ENCODE measurements around the gene IGSF23. TPM values are rescaled to one million over a fixed set of nuclear protein-coding genes. Genes with fewer than 3 reads are reported as not detected.
"Not testable (repeated sequence)": the region's sequence is repeated elsewhere in the genome, so short reads cannot be mapped to it uniquely, and the experiment has no call there.

The IGSF23 gene
- total and polyA plus RNA-seq, 4 donors, result 0.47 to 11.4 (median 3.3) TPM

- no peaks in the 10 kb centered on the region for H3K9me3 ChIP-seq (ENCODE audit: control insufficient read depth in 4 of 4, low read length in 3 of 4)
- TF ChIP-seq RXRA (IDR thresholded peaks at IDR 0.05) (no peak), MAX (IDR thresholded peaks at IDR 0.05) (no peak), CTCF (IDR thresholded peaks at IDR 0.05; ENCODE audit: low read depth, low read length, missing input control) (no peak), FOXA2 (IDR thresholded peaks at IDR 0.05) (no peak), SP1 (IDR thresholded peaks at IDR 0.05) (no peak), JUND (IDR thresholded peaks at IDR 0.05) (no peak)
- H3K36me3 ChIP-seq (ENCODE audit: control insufficient read depth in 4 of 4, insufficient read depth in 3 of 4, low read depth in 1 of 4, low read length in 3 of 4), result no peaks in the 10 kb centered on the region
- no peak overlapping the region for H3K27ac ChIP-seq (ENCODE audit: low read depth in 1 of 2, low read length in 2 of 2)
- H3K4me1 ChIP-seq (ENCODE audit: control insufficient read depth in 4 of 4, insufficient read depth in 4 of 4, low read length in 3 of 4), result peaks cover 0 to 3% (median 0%) of the 10 kb centered on the region in 4 donors
- 79% methylated on average over 9 of the region's 9 CpGs for WGBS
- no peak overlapping the region for H3K4me3 ChIP-seq (ENCODE audit: low read depth in 1 of 3, low read length in 3 of 3)
- H3K27me3 ChIP-seq (ENCODE audit: control insufficient read depth in 4 of 4, insufficient read depth in 4 of 4, low read length in 3 of 4), result no peaks in the 10 kb centered on the region
- no peak overlapping the region for H3K9ac ChIP-seq (ENCODE audit: low read depth in 1 of 2, low read length in 2 of 2)
- DNase-seq (ENCODE audit: low spot score), result no peak
Measured at GRCh38 chr19:44590245-44591059, 22.9 kb upstream of the IGSF23 start.

- DNase-seq (ENCODE audit: low spot score); H3K4me3 ChIP-seq (ENCODE audit: low read depth in 1 of 3, low read length in 3 of 3): not testable (repeated sequence)
- WGBS, result 93% methylated on average over 9 of the region's 9 CpGs
Measured at GRCh38 chr19:44591340-44591993, 21.9 kb upstream of the IGSF23 start.

GRCh38 chr19:44592451-44592890 is 20.9 kb upstream of the IGSF23 start:
- Histone ChIP-seq H3K27me3 (ENCODE audit: control insufficient read depth in 4 of 4, insufficient read depth in 4 of 4, low read length in 3 of 4) (no peaks in the 10 kb centered on the region), H3K4me1 (ENCODE audit: control insufficient read depth in 4 of 4, insufficient read depth in 4 of 4, low read length in 3 of 4) (peaks cover 0 to 13% (median 5%) of the 10 kb centered on the region in 4 donors), H3K9me3 (ENCODE audit: control insufficient read depth in 4 of 4, low read length in 3 of 4) (no peaks in the 10 kb centered on the region), H3K36me3 (ENCODE audit: control insufficient read depth in 4 of 4, insufficient read depth in 3 of 4, low read depth in 1 of 4, low read length in 3 of 4) (no peaks in the 10 kb centered on the region), H3K4me3 (ENCODE audit: low read depth in 1 of 3, low read length in 3 of 3) (no peak overlapping the region), H3K27ac (ENCODE audit: low read depth in 1 of 2, low read length in 2 of 2) (no peak overlapping the region), H3K9ac (ENCODE audit: low read depth in 1 of 2, low read length in 2 of 2) (no peak overlapping the region)
- TF ChIP-seq TAF1 (conservative IDR thresholded peaks at IDR 0.05), result no peak
- TF ChIP-seq NR2F2 (IDR thresholded peaks at IDR 0.05), result no peak
- TF ChIP-seq EGR1 (IDR thresholded peaks at IDR 0.05; ENCODE audit: low read depth in 2 of 2), result no peak
- no peak for TF ChIP-seq GABPA (IDR thresholded peaks at IDR 0.05 in 1 of 2, conservative IDR thresholded peaks at IDR 0.05 in 1 of 2)
- no peak for TF ChIP-seq ATF3 (IDR thresholded peaks at IDR 0.05)
- TF ChIP-seq FOXA1 (IDR thresholded peaks at IDR 0.05), result no peak
- TF ChIP-seq REST (IDR thresholded peaks at IDR 0.05), result no peak
- no peak for TF ChIP-seq MAX (IDR thresholded peaks at IDR 0.05)
- no peak for TF ChIP-seq JUND (IDR thresholded peaks at IDR 0.05)
- no peak for TF ChIP-seq RAD21 (IDR thresholded peaks at IDR 0.05)
- TF ChIP-seq ZBTB33 (IDR thresholded peaks at IDR 0.05), result no peak
- no peak for TF ChIP-seq HNF4G (IDR thresholded peaks at IDR 0.05)
- no peak for TF ChIP-seq YY1 (IDR thresholded peaks at IDR 0.05)
- no peak for TF ChIP-seq HNF4A (conservative IDR thresholded peaks at IDR 0.05)
- TF ChIP-seq FOXA2 (IDR thresholded peaks at IDR 0.05), result no peak
- WGBS, result 62% methylated on average over 2 of the region's 2 CpGs
- no peak for DNase-seq (ENCODE audit: low spot score)

More at GRCh38 chr19:44591340-44591993, 21.9 kb upstream of the IGSF23 start:
- not testable (repeated sequence) for H3K27me3 ChIP-seq (ENCODE audit: control insufficient read depth in 4 of 4, insufficient read depth in 4 of 4, low read length in 3 of 4); H3K27ac ChIP-seq (ENCODE audit: low read depth in 1 of 2, low read length in 2 of 2); H3K9me3 ChIP-seq (ENCODE audit: control insufficient read depth in 4 of 4, low read length in 3 of 4); H3K9ac ChIP-seq (ENCODE audit: low read depth in 1 of 2, low read length in 2 of 2); H3K4me1 ChIP-seq (ENCODE audit: control insufficient read depth in 4 of 4, insufficient read depth in 4 of 4, low read length in 3 of 4); H3K36me3 ChIP-seq (ENCODE audit: control insufficient read depth in 4 of 4, insufficient read depth in 3 of 4, low read depth in 1 of 4, low read length in 3 of 4)

Measured in liver (tissue), 9 donors.